ENCODE data around the gene TEP1. TPM values are rescaled to one million over a fixed set of nuclear protein-coding genes. Genes with fewer than 3 reads are reported as not detected.

The TEP1 gene
- total RNA-seq, 1 experiment from 2014 or later = 15.8 TPM

- no CpG with 5 or more reads among the region's 5 CpGs for WGBS (ENCODE audit: extremely low coverage, insufficient read length, low lambda C conversion rate)
- Histone ChIP-seq H3K18ac (ENCODE audit: insufficient read length, low read depth, low read length) (no peak overlapping the region), H4K5ac (ENCODE audit: insufficient read length, low read depth, low read length) (no peak overlapping the region)
Measured at GRCh38 chr14:20383636-20384035, 29.7 kb downstream of the TEP1 start.

More at GRCh38 chr14:20383636-20384035, 29.7 kb downstream of the TEP1 start:
- H4K91ac ChIP-seq (ENCODE audit: insufficient read length, low read depth, low read length) = no peak overlapping the region
- H3K27ac Mint-ChIP-seq = no peak overlapping the region
- H3K23ac ChIP-seq (ENCODE audit: insufficient read length, low read depth, low read length) = no peak overlapping the region
- no peaks in the 10 kb centered on the region for H3K79me2 ChIP-seq (ENCODE audit: insufficient read depth, low read length)
- no peaks in the 10 kb centered on the region; a peak in 1 of 5 replicates for H3K9me3 Mint-ChIP-seq
- H3K27me3 ChIP-seq (ENCODE audit: insufficient read depth, low read length) = no peaks in the 10 kb centered on the region
- H2BK5ac ChIP-seq (ENCODE audit: insufficient read length, low read length) = no peak overlapping the region
- peaks cover 29 to 85% (median 68%) of the 10 kb centered on the region in 3 experiments; a peak in 6 of 7 replicates for H3K36me3 Mint-ChIP-seq (ENCODE audit: insufficient read depth in 1 of 3, low read depth in 3 of 3)
- no peak overlapping the region for H3T11ph ChIP-seq (ENCODE audit: low read length)
- no peaks in the 10 kb centered on the region for H3K27me3 Mint-ChIP-seq (ENCODE audit: low read depth)
- H2AFZ ChIP-seq (ENCODE audit: low read length) = no peak overlapping the region
- H4K20me1 ChIP-seq (ENCODE audit: control insufficient read depth, insufficient read depth, insufficient read length) = no peaks in the 10 kb centered on the region
- DNase-seq = no peak
- no peak overlapping the region for H3K56ac ChIP-seq (ENCODE audit: insufficient read length, low read depth, low read length)
- H3K4me2 ChIP-seq (ENCODE audit: insufficient read depth, insufficient read length, low read length) = no peak overlapping the region
- H2BK20ac ChIP-seq (ENCODE audit: low read depth, low read length, poor library complexity, severe bottlenecking) = no peak overlapping the region
- peaks cover 9% of the 10 kb centered on the region in 2 experiments; a peak in 3 of 4 replicates for H3K4me1 Mint-ChIP-seq
- H4K8ac ChIP-seq (replicated peaks; ENCODE audit: insufficient read length, low read depth, low read length) = no peak overlapping the region
- H2BK120ac ChIP-seq (ENCODE audit: low read depth, low read length, poor library complexity, severe bottlenecking) = no peak overlapping the region
- no peaks in the 10 kb centered on the region for H3K23me2 ChIP-seq (ENCODE audit: insufficient read length, low read depth, low read length, poor library complexity, severe bottlenecking)
- H3K79me1 ChIP-seq (ENCODE audit: insufficient read depth, low read depth, low read length, poor library complexity, severe bottlenecking) = no peaks in the 10 kb centered on the region
- no peak overlapping the region for H2AK5ac ChIP-seq (ENCODE audit: insufficient read length, low read length)
- H3K9ac ChIP-seq (ENCODE audit: extremely low read depth, insufficient read length, low read length) = no peak overlapping the region
- H3K4me3 Mint-ChIP-seq = no peak overlapping the region; a peak in 1 of 5 replicates
- no peak overlapping the region for H2BK15ac ChIP-seq (ENCODE audit: low read depth, low read length)
- H3K14ac ChIP-seq (ENCODE audit: insufficient read depth, low read length) = no peak overlapping the region
- no peak for TF ChIP-seq CTCF (conservative IDR thresholded peaks at IDR 0.05)
- no peak overlapping the region for H3K4ac ChIP-seq (ENCODE audit: low read depth, low read length)
- H3K4me1 ChIP-seq (ENCODE audit: insufficient read depth, low read length) = no peaks in the 10 kb centered on the region
- no peaks in the 10 kb centered on the region for H3K9me3 ChIP-seq (ENCODE audit: control insufficient read depth, low read depth, low read length)
- H2BK12ac ChIP-seq (ENCODE audit: insufficient read length, low read depth, low read length) = no peak overlapping the region
- no peak overlapping the region for H3K27ac ChIP-seq (ENCODE audit: insufficient read length, low read depth, low read length)
